NCI-H2171 (cell line): Measurements from ENCODE around the gene INTS7.

ENCODE experiments used
- DNase-seq: peaks from one replicate; lab custom pipeline; 2025; lab: John Stamatoyannopoulos, UW

Gene INTS7

GRCh38 chr1:211909395-211909794 is 126.0 kb downstream of the INTS7 start:
- DNase-seq, result no peak

- no peak for DNase-seq
Observed at GRCh38 chr1:211908951-211909350, 126.4 kb downstream of the INTS7 start.

- DNase-seq, result no peak
Observed at GRCh38 chr1:211908453-211908852, 126.9 kb downstream of the INTS7 start.

- no peak for DNase-seq
Observed at GRCh38 chr1:211903490-211904245, 131.7 kb downstream of the INTS7 start.

- DNase-seq, result no peak
Observed at GRCh38 chr1:211902624-211903291, 132.6 kb downstream of the INTS7 start.

- DNase-seq, result no peak
Observed at GRCh38 chr1:211901945-211902344, 133.4 kb downstream of the INTS7 start.

GRCh38 chr1:211900441-211900840 is 134.9 kb downstream of the INTS7 start:
- no peak for DNase-seq

- no peak for DNase-seq
Observed at GRCh38 chr1:211896958-211897357, 138.4 kb downstream of the INTS7 start.

GRCh38 chr1:211895126-211895759 is 140.1 kb downstream of the INTS7 start:
- DNase-seq, result no peak

GRCh38 chr1:211894312-211894711 is 141.0 kb downstream of the INTS7 start:
- no peak for DNase-seq

GRCh38 chr1:211893260-211893659 is 142.1 kb downstream of the INTS7 start:
- DNase-seq, result no peak

- DNase-seq, result no peak
Observed at GRCh38 chr1:211892577-211892976, 142.8 kb downstream of the INTS7 start.

- DNase-seq, result no peak
Observed at GRCh38 chr1:211891708-211892107, 143.6 kb downstream of the INTS7 start.
